Uterus (tissue), 4 donors: ENCODE data around the gene PRR5L. TPM values are rescaled to one million over a fixed set of nuclear protein-coding genes. Genes with fewer than 3 reads are reported as not detected.

Experiments
- DNase-seq, 2 donors: peaks; one replicate each; pipeline ENCODE4 v3.0.0-alpha.2; 2019 to 2020
- H3K27ac ChIP-seq, 2 donors: fragments of 200-600 bp; sonication (generic); 1 replicate in 1 of 2; 2 replicates in 1 of 2; pipeline ENCODE4 v1.5.1; 2016 to 2018
- H3K27me3 ChIP-seq, 2 donors: fragments of 200-600 bp; sonication (generic); one replicate each; pipeline ENCODE4 v1.5.1; 2018 to 2019; ENCODE audit warnings: control low read depth in 1 of 2
- H3K36me3 ChIP-seq, 2 donors: fragments of 200-600 bp; sonication (generic); one replicate each; pipeline ENCODE4 v1.5.1; 2019; ENCODE audit warnings: control low read depth in 1 of 2
- H3K4me1 ChIP-seq, 2 donors: fragments of 200-600 bp; sonication (generic); one replicate each; pipeline ENCODE4 v1.5.1; 2018 to 2019; ENCODE audit warnings: control low read depth in 1 of 2
- H3K4me3 ChIP-seq, 2 donors: fragments of 200-600 bp; sonication (generic); 1 replicate in 1 of 2; 2 replicates in 1 of 2; pipeline ENCODE4 v1.5.1; 2018 to 2019; ENCODE audit warnings: mild to moderate bottlenecking in 1 of 2
- H3K9me3 ChIP-seq, 2 donors: fragments of 200-600 bp; sonication (generic); one replicate each; pipeline ENCODE4 v1.5.1; 2019; ENCODE audit warnings: control low read depth in 1 of 2
- POLR2A ChIP-seq, 2 donors: fragments of 450-650 bp; IDR thresholded peaks; one replicate each; pipeline ENCODE4 v1.6.1; 2016; ENCODE audit warnings: antibody characterized with exemption in 2 of 2, mild to moderate bottlenecking in 1 of 2, moderate library complexity in 1 of 2
- intact Hi-C: fragments of 100-400 bp; cut with DNase I; formaldehyde crosslinking; loops from one replicate; pipeline ENCODE4 v1.15.1; 2023; ENCODE audit warnings: low total_unique reads
- total RNA-seq, 4 donors: library from RNA; depleted of rRNA in 3 of 4; stranded (reverse); fragments of >200 nt in 3 of 4; gene quantifications; one replicate each; pipeline versions ENCODE4 v1.1.0 to v1.2.4, GENCODE V29; 2014 to 2023
- TF ChIP-seq, protein P1 (sequence below), 4 experiments: fragments of 200-600 bp in 2 of 4; fragments of 450-650 bp in 2 of 4; sonication (generic) in 2 of 4; IDR thresholded peaks; one replicate each; pipeline ENCODE4 v1.5.1; 2016 to 2019; ENCODE audit warnings: antibody characterized with exemption in 4 of 4, mild to moderate bottlenecking in 2 of 4, moderate library complexity in 1 of 4
- donor health status: DM: yes; HTN: yes; CAD: no.

The PRR5L gene
- total RNA-seq, 4 donors from 2014 or later, result 7.7 to 62.1 (median 27.8) TPM

DNA sequence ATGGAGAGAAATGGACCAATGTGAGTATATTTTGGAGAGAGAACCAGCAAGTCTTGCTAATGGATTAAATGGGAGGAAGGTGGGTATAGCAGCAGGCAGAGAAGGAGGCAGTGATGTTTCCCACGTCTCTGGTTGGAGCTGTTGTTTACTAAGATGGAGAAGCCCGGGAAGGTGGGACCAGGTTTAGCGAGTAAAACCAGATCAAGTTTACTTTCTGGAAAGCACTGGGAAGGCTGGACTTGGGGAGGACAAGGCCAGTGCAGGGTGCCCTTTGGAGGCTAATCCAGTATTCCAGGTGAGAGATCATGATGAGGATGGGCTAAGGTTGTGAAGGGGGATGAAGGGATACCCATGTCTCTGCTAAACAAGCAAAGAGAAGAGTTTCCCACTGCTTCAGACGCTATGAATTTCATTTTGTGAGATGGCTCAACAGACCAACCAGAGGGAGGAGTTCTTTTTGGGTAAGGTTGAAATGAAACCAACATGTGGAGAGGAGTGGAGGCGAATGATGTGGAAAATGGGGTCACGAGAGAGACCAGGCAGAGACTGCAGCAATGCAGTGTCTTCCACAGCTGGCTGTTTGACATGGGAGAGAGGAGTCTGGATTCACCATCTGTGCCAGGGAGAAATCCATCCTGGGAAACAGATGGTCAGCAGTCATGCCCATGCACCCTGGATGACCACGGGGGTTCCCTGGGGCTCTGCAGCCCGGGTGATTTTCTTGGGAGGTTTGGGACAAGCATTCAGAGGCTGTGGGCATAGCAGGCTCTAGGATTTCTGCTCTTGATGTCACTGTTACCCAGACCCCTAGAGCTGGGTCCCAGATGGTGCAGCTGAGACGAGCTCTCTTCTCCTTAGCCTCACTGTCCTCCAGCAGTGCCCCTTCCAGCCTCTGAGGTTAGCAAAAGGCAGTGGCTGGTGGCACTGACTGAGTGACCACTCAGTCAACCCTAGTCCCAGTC lies 31.8 kb upstream of the PRR5L start:
- H3K4me3 ChIP-seq, result no peak overlapping the region
- no peak for TF ChIP-seq POLR2A (IDR thresholded peaks at IDR 0.05)
- TF ChIP-seq, protein P1, sequence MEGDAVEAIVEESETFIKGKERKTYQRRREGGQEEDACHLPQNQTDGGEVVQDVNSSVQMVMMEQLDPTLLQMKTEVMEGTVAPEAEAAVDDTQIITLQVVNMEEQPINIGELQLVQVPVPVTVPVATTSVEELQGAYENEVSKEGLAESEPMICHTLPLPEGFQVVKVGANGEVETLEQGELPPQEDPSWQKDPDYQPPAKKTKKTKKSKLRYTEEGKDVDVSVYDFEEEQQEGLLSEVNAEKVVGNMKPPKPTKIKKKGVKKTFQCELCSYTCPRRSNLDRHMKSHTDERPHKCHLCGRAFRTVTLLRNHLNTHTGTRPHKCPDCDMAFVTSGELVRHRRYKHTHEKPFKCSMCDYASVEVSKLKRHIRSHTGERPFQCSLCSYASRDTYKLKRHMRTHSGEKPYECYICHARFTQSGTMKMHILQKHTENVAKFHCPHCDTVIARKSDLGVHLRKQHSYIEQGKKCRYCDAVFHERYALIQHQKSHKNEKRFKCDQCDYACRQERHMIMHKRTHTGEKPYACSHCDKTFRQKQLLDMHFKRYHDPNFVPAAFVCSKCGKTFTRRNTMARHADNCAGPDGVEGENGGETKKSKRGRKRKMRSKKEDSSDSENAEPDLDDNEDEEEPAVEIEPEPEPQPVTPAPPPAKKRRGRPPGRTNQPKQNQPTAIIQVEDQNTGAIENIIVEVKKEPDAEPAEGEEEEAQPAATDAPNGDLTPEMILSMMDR (IDR thresholded peaks at IDR 0.05), result no peak
- H3K4me1 ChIP-seq, result no peaks in the 10 kb centered on the region
- intact Hi-C loops, result loop anchor here (5.0 kb wide), 1 partner anchor 442 kb away; no protein-coding TSS in a partner anchor
- DNase-seq, result no peak
- H3K27me3 ChIP-seq, result no peaks in the 10 kb centered on the region
- H3K36me3 ChIP-seq, result no peaks in the 10 kb centered on the region
- no peaks in the 10 kb centered on the region for H3K9me3 ChIP-seq
- H3K27ac ChIP-seq, result no peak overlapping the region

DNA sequence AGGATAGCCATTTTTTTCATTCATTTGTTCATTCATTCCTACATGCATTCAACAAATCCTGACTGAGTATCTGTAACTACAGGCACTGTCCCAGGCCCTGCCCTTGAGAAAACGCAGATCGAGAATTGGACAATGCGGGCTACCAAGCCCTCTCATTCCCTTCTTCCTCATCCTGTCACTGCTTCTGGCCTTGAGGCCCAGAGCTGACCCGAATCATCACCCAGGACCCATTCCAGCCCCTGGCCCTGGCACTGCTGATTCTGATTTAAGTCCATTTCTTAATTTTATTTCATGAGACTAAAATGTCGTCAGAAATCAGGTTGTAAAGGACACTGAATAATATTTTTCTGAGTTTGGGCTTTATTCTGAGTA lies 31.1 kb upstream of the PRR5L start:
- intact Hi-C loops, result loop anchor here (5.0 kb wide), 1 partner anchor 443 kb away; no protein-coding TSS in a partner anchor
- no peaks in the 10 kb centered on the region for H3K27me3 ChIP-seq
- H3K9me3 ChIP-seq, result no peaks in the 10 kb centered on the region
- H3K27ac ChIP-seq, result no peak overlapping the region
- TF ChIP-seq POLR2A (IDR thresholded peaks at IDR 0.05), result no peak
- TF ChIP-seq, protein P1 (IDR thresholded peaks at IDR 0.05), result no peak
- no peaks in the 10 kb centered on the region for H3K36me3 ChIP-seq
- DNase-seq, result no peak
- no peak overlapping the region for H3K4me3 ChIP-seq
- no peaks in the 10 kb centered on the region for H3K4me1 ChIP-seq

DNA sequence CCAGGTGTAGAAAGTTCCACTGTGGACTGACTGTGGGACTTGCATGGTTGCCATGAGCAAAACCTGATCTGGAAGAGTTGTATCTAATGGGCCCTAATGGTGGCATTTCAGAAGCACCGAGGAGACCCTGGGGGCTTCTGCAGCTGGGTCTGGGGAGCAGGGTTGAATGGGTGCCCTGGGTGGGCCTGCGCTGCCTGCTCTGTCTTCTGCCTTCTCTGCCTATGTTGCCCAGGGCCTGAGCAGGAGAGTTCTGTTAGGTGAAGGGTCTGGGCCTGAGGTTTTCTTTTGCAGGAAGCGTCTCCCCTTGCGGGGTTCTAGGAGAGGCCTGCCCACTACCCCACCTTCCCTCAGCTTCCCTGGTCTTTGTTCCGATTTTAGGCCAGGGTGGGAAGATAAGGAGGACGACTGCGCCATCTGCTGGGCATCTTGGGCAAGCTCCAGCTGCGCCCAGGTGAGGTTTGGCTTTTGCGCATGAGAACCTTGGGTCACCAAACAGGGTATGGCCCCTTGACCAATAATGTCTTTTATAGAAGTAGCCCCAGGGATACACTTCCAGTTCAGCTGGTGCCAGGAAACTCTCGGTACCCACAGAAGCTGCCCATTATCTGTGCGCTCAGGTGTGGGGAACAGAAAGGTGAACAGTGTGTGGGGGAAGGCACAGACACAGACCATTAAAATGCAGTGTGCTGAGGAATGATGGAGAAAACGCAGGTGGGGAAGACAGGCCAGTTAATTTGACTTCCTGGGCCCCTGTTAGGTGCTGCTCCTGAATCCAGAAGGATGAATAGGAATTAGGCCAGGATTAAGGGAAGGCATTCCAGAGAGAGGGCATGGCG lies 30.1 kb upstream of the PRR5L start:
- Histone ChIP-seq H3K27me3 (no peaks in the 10 kb centered on the region), H3K9me3 (no peaks in the 10 kb centered on the region), H3K4me3 (no peak overlapping the region), H3K27ac (no peak overlapping the region), H3K36me3 (no peaks in the 10 kb centered on the region), H3K4me1 (no peaks in the 10 kb centered on the region)
- intact Hi-C loops, result no loop called here
- TF ChIP-seq, protein P1 (IDR thresholded peaks at IDR 0.05), result peak; percentile 77 to 84 (median 81)
- TF ChIP-seq POLR2A (IDR thresholded peaks at IDR 0.05), result no peak
- peak; percentile 56 to 69 for DNase-seq

DNA sequence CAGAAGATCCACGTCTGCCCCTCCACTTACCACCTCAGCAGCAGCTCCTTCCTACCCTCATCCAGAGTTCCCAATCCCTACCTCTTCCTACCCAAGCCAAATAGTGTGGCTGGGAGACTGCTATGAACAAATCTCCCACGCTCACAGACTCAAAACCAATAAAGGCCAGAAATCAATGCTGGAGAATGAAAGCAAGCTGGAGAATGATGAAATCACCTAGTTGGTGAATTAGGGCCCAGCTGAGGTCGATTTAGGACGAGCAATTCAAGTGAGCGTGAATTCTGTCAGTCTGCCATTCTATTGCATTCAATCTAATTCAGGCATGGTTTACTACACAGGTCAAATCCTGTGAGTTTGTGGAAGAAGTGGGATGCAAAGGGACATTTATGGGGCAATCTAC lies 29.3 kb upstream of the PRR5L start:
- no peaks in the 10 kb centered on the region for H3K9me3 ChIP-seq
- TF ChIP-seq POLR2A (IDR thresholded peaks at IDR 0.05), result no peak
- TF ChIP-seq, protein P1 (IDR thresholded peaks at IDR 0.05), result no peak

More for the DNA sequence above, 29.3 kb upstream of the PRR5L start:
- no peaks in the 10 kb centered on the region for H3K36me3 ChIP-seq
- H3K27me3 ChIP-seq, result no peaks in the 10 kb centered on the region
- intact Hi-C loops, result no loop called here
- no peak for DNase-seq
- no peak overlapping the region for H3K27ac ChIP-seq
- H3K4me1 ChIP-seq, result no peaks in the 10 kb centered on the region
- H3K4me3 ChIP-seq, result no peak overlapping the region
